ENCODE measurements around the gene PTGFRN. TPM values are rescaled to one million over a fixed set of nuclear protein-coding genes. Genes with fewer than 3 reads are reported as not detected.

PTGFRN gene
- total RNA-seq, 1 donor from 2014 or later, result 53.2 TPM

- Histone ChIP-seq H3K9ac (no peak overlapping the region), H3K27ac (no peak overlapping the region), H3K9me3 (ENCODE audit: low read depth) (no peaks in the 10 kb centered on the region), H3F3A (ENCODE audit: low read depth) (no peaks in the 10 kb centered on the region), H2AFZ (replicated peaks) (no peak overlapping the region), H4K20me1 (ENCODE audit: low read depth) (peaks cover 3% of the 10 kb centered on the region), H3K4me2 (no peak overlapping the region), H3K79me2 (ENCODE audit: low read depth) (no peaks in the 10 kb centered on the region), H3K4me3 (no peak overlapping the region), H3K36me3 (no peaks in the 10 kb centered on the region), H3K4me1 (peaks cover 16% of the 10 kb centered on the region), H3K27me3 (no peaks in the 10 kb centered on the region)
- Mint-ChIP-seq H3K9me3 (no peaks in the 10 kb centered on the region), H3K4me3 (no peak overlapping the region), H3K4me1 (peaks cover 6% of the 10 kb centered on the region), H3K36me3 (peaks cover 10% of the 10 kb centered on the region), H3K27me3 (ENCODE audit: insufficient read depth, low read depth) (no peaks in the 10 kb centered on the region), H3K27ac (no peak overlapping the region)
- DNase-seq (ENCODE audit: low spot score), result no peak
- TF ChIP-seq, protein P1, sequence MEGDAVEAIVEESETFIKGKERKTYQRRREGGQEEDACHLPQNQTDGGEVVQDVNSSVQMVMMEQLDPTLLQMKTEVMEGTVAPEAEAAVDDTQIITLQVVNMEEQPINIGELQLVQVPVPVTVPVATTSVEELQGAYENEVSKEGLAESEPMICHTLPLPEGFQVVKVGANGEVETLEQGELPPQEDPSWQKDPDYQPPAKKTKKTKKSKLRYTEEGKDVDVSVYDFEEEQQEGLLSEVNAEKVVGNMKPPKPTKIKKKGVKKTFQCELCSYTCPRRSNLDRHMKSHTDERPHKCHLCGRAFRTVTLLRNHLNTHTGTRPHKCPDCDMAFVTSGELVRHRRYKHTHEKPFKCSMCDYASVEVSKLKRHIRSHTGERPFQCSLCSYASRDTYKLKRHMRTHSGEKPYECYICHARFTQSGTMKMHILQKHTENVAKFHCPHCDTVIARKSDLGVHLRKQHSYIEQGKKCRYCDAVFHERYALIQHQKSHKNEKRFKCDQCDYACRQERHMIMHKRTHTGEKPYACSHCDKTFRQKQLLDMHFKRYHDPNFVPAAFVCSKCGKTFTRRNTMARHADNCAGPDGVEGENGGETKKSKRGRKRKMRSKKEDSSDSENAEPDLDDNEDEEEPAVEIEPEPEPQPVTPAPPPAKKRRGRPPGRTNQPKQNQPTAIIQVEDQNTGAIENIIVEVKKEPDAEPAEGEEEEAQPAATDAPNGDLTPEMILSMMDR (IDR thresholded peaks at IDR 0.05), result no peak
- TF ChIP-seq EZH2phosphoT487 (IDR thresholded peaks at IDR 0.05), result no peak
- no peak for TF ChIP-seq EZH2 (IDR thresholded peaks at IDR 0.05)
Measured at GRCh38 chr1:116958110-116958509, 48.4 kb downstream of the PTGFRN start.

GRCh38 chr1:116958977-116959376 is 49.3 kb downstream of the PTGFRN start:
- no peak overlapping the region for H3K9ac ChIP-seq
- H3K4me3 Mint-ChIP-seq, result no peak overlapping the region
- H2AFZ ChIP-seq (replicated peaks), result no peak overlapping the region
- TF ChIP-seq, protein P1 (IDR thresholded peaks at IDR 0.05), result no peak
- TF ChIP-seq EZH2phosphoT487 (IDR thresholded peaks at IDR 0.05), result no peak
- H3K4me3 ChIP-seq, result no peak overlapping the region
- H4K20me1 ChIP-seq (ENCODE audit: low read depth), result peaks cover 3% of the 10 kb centered on the region
- H3K9me3 Mint-ChIP-seq, result no peaks in the 10 kb centered on the region
- no peaks in the 10 kb centered on the region for H3F3A ChIP-seq (ENCODE audit: low read depth)
- no peaks in the 10 kb centered on the region for H3K9me3 ChIP-seq (ENCODE audit: low read depth)
- peaks cover 8% of the 10 kb centered on the region for H3K36me3 Mint-ChIP-seq
- no peak overlapping the region for H3K4me2 ChIP-seq
- no peaks in the 10 kb centered on the region for H3K36me3 ChIP-seq
- DNase-seq (ENCODE audit: low spot score), result no peak
- no peaks in the 10 kb centered on the region for H3K27me3 Mint-ChIP-seq (ENCODE audit: insufficient read depth, low read depth)
- peaks cover 6% of the 10 kb centered on the region for H3K4me1 Mint-ChIP-seq
- no peak overlapping the region for H3K27ac Mint-ChIP-seq
- no peak overlapping the region for H3K27ac ChIP-seq
- H3K79me2 ChIP-seq (ENCODE audit: low read depth), result no peaks in the 10 kb centered on the region
- peaks cover 11% of the 10 kb centered on the region for H3K4me1 ChIP-seq
- no peaks in the 10 kb centered on the region for H3K27me3 ChIP-seq

DNA sequence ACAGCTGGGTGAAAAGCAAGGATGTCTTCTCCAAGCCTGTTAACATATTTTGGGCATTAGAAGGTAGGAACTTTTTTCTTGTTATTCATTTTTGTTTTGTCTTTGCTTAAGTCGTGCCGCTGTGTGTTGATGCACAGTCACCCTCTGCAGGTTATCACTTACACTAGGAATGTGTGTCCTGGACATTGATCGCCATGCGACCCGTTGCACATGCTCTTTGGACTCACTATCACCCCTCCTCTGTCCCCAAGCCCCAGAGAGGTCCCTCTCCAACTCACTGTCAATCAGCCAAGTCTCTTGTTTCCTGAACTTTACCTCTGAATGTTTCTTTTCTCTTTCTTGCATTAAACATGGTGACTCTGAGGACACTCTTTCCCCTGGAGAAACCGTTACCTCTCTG is 51.9 kb downstream of the PTGFRN start:
- H2AFZ ChIP-seq (replicated peaks), result no peak overlapping the region
- H3K9ac ChIP-seq, result no peak overlapping the region
- no peaks in the 10 kb centered on the region for H3F3A ChIP-seq (ENCODE audit: low read depth)
- peaks cover 13% of the 10 kb centered on the region for H3K36me3 Mint-ChIP-seq
- H3K36me3 ChIP-seq, result no peaks in the 10 kb centered on the region
- no peaks in the 10 kb centered on the region for H3K4me1 Mint-ChIP-seq
- no peaks in the 10 kb centered on the region for H3K9me3 ChIP-seq (ENCODE audit: low read depth)
- H3K27me3 ChIP-seq, result no peaks in the 10 kb centered on the region
- H3K4me3 ChIP-seq, result no peak overlapping the region
- H3K79me2 ChIP-seq (ENCODE audit: low read depth), result no peaks in the 10 kb centered on the region
- DNase-seq (ENCODE audit: low spot score), result no peak
- H3K9me3 Mint-ChIP-seq, result no peaks in the 10 kb centered on the region
- H3K27ac Mint-ChIP-seq, result no peak overlapping the region
- H4K20me1 ChIP-seq (ENCODE audit: low read depth), result no peaks in the 10 kb centered on the region
- H3K4me3 Mint-ChIP-seq, result no peak overlapping the region
- H3K4me1 ChIP-seq, result no peaks in the 10 kb centered on the region
- no peak overlapping the region for H3K27ac ChIP-seq
- TF ChIP-seq, protein P1 (IDR thresholded peaks at IDR 0.05), result no peak
- TF ChIP-seq EZH2 (IDR thresholded peaks at IDR 0.05), result no peak
- TF ChIP-seq EZH2phosphoT487 (IDR thresholded peaks at IDR 0.05), result no peak
- peaks cover 2% of the 10 kb centered on the region for H3K27me3 Mint-ChIP-seq (ENCODE audit: insufficient read depth, low read depth)
- no peak overlapping the region for H3K4me2 ChIP-seq
